Spleen (tissue), 11 donors: Measurements from ENCODE around the gene FGFR2. TPM values are rescaled to one million over a fixed set of nuclear protein-coding genes. Genes with fewer than 3 reads are reported as not detected.

ENCODE experiments used
- DNase-seq: peaks from one replicate; pipeline ENCODE4 v3.0.0-alpha.2; 2020
- H3K27ac ChIP-seq, 8 donors: fragments of 200-600 bp; sonication (generic) in 7 of 8; 1 replicate in 4 of 8; 2 replicates in 4 of 8; pipeline versions ENCODE4 v1.5.0 to v1.8.0; 2016 to 2021; ENCODE audit warnings: inconsistent platforms in 4 of 8, mild to moderate bottlenecking in 4 of 8, moderate library complexity in 1 of 8
- H3K27me3 ChIP-seq, 7 donors: fragments of 200-600 bp; sonication (generic) in 6 of 7; replicated peaks in 1 of 7; 1 replicate in 4 of 7; 2 replicates in 3 of 7; pipeline versions ENCODE4 v1.5.0 to v1.8.0; 2016 to 2021; ENCODE audit warnings: inconsistent platforms in 3 of 7, mild to moderate bottlenecking in 1 of 7
- H3K36me3 ChIP-seq, 6 donors: fragments of 200-600 bp; sonication (generic) in 5 of 6; 1 replicate in 4 of 6; 2 replicates in 2 of 6; pipeline versions ENCODE4 v1.5.0 to v1.8.0; 2016 to 2021; ENCODE audit warnings: inconsistent platforms in 2 of 6
- H3K4me1 ChIP-seq, 6 donors: fragments of 200-600 bp; sonication (generic) in 5 of 6; 1 replicate in 3 of 6; 2 replicates in 3 of 6; pipeline versions ENCODE4 v1.5.0 to v1.8.0; 2016 to 2021; ENCODE audit warnings: inconsistent platforms in 3 of 6
- H3K4me3 ChIP-seq, 8 donors: fragments of 200-600 bp; sonication (generic) in 7 of 8; 1 replicate in 4 of 8; 2 replicates in 4 of 8; pipeline versions ENCODE4 v1.5.0 to v1.8.0; 2016 to 2021; ENCODE audit warnings: inconsistent platforms in 4 of 8, mild to moderate bottlenecking in 4 of 8, moderate library complexity in 2 of 8
- H3K9me3 ChIP-seq, 8 donors: fragments of 200-600 bp; sonication (generic) in 7 of 8; 1 replicate in 4 of 8; 2 replicates in 4 of 8; pipeline versions ENCODE4 v1.5.0 to v1.8.0; 2016 to 2021; ENCODE audit warnings: inconsistent platforms in 4 of 8
- POLR2A ChIP-seq, 3 donors: fragments of 450-650 bp; IDR thresholded peaks; one replicate each; pipeline ENCODE4 v1.5.1; 2017; ENCODE audit warnings: antibody characterized with exemption in 3 of 3, mild to moderate bottlenecking in 1 of 3
- POLR2AphosphoS5 ChIP-seq, 3 donors: sonication (generic); formaldehyde crosslinking; IDR thresholded peaks; one replicate each; pipeline ENCODE4 v1.5.1; 2017; ENCODE audit warnings: antibody characterized with exemption in 3 of 3
- WGBS, 5 donors: extraction: QIAGEN DNeasy Blood & Tissue Kit in 3 of 5; methylation state at CpG; one replicate each; pipeline versions ENCODE4 v1.1.5 to v1.1.7; 2013 to 2018; 5-methylcytosine and 5-hydroxymethylcytosine counted together
- intact Hi-C: fragments of 100-400 bp; cut with DNase I; formaldehyde crosslinking; loops from one replicate; pipeline ENCODE4 v1.15.0; 2023; ENCODE audit warnings: low total_unique reads
- polyA plus RNA-seq, 3 donors: library from polyadenylated mRNA; stranded (reverse); fragments of 200-250 nt; gene quantifications; one replicate each; pipeline ENCODE4 v1.2.1, GENCODE V29; 2013
- total RNA-seq, 7 donors: library from RNA; depleted of rRNA in 3 of 7; stranded (reverse); fragments of >200 nt in 3 of 7; fragmentation: NEBNext Ultra II Directional in 4 of 7; extraction: Animal tissue kit (Norgen Biotek cat#: 25700) in 4 of 7; gene quantifications; one replicate each; pipeline versions ENCODE4 v1.1.0 to v1.2.1, GENCODE V29; 2016 to 2021
- TF ChIP-seq, protein P1 (sequence below), 11 experiments: fragments of 200-600 bp in 7 of 11; fragments of 450-650 bp in 4 of 11; sonication (generic) in 4 of 11; IDR thresholded peaks in 8 of 11; conservative IDR thresholded peaks in 3 of 11; 1 replicate in 7 of 11; 2 replicates in 4 of 11; pipeline versions ENCODE4 v1.4.0 to v1.8.0; 2016 to 2021; ENCODE audit warnings: antibody characterized with exemption in 11 of 11, inconsistent platforms in 4 of 11, mild to moderate bottlenecking in 1 of 11
- donor health status: healthy with polysubstance abuse.
- donor health status: DM: no; HTN: no; CAD: no; lungs with moderate emphysema.
- donor health status: DM: no; HTN: no; CAD: no.
- donor health status: Bipolar disorder and iron deficiency.
- donor health status: healthy.
- donor health status: DM: no; HTN: no; CAD: no.
- donor health status: DM: yes; HTN: yes; CAD: no.

Gene FGFR2
- total and polyA plus RNA-seq, 10 donors = 0.24 to 1.8 (median 0.91) TPM

- intact Hi-C loops = no loop called here
- no peaks in the 10 kb centered on the region for H3K4me1 ChIP-seq
- no peaks in the 10 kb centered on the region for H3K27me3 ChIP-seq
- H3K27ac ChIP-seq = no peak overlapping the region
- H3K4me3 ChIP-seq = no peak overlapping the region
- no peaks in the 10 kb centered on the region for H3K36me3 ChIP-seq
- DNase-seq = no peak
- TF ChIP-seq POLR2A (IDR thresholded peaks at IDR 0.05) (no peak), POLR2AphosphoS5 (IDR thresholded peaks at IDR 0.05) (no peak)
- TF ChIP-seq, protein P1, sequence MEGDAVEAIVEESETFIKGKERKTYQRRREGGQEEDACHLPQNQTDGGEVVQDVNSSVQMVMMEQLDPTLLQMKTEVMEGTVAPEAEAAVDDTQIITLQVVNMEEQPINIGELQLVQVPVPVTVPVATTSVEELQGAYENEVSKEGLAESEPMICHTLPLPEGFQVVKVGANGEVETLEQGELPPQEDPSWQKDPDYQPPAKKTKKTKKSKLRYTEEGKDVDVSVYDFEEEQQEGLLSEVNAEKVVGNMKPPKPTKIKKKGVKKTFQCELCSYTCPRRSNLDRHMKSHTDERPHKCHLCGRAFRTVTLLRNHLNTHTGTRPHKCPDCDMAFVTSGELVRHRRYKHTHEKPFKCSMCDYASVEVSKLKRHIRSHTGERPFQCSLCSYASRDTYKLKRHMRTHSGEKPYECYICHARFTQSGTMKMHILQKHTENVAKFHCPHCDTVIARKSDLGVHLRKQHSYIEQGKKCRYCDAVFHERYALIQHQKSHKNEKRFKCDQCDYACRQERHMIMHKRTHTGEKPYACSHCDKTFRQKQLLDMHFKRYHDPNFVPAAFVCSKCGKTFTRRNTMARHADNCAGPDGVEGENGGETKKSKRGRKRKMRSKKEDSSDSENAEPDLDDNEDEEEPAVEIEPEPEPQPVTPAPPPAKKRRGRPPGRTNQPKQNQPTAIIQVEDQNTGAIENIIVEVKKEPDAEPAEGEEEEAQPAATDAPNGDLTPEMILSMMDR (IDR thresholded peaks at IDR 0.05 in 8 of 11, conservative IDR thresholded peaks at IDR 0.05 in 3 of 11) = no peak
- WGBS, 5 donors = 67 to 90% (median 84%) methylated on average over 4 of the region's 4 CpGs
- H3K9me3 ChIP-seq = no peaks in the 10 kb centered on the region
Observed at GRCh38 chr10:121518333-121518732, 79.9 kb downstream of the FGFR2 start.

DNA sequence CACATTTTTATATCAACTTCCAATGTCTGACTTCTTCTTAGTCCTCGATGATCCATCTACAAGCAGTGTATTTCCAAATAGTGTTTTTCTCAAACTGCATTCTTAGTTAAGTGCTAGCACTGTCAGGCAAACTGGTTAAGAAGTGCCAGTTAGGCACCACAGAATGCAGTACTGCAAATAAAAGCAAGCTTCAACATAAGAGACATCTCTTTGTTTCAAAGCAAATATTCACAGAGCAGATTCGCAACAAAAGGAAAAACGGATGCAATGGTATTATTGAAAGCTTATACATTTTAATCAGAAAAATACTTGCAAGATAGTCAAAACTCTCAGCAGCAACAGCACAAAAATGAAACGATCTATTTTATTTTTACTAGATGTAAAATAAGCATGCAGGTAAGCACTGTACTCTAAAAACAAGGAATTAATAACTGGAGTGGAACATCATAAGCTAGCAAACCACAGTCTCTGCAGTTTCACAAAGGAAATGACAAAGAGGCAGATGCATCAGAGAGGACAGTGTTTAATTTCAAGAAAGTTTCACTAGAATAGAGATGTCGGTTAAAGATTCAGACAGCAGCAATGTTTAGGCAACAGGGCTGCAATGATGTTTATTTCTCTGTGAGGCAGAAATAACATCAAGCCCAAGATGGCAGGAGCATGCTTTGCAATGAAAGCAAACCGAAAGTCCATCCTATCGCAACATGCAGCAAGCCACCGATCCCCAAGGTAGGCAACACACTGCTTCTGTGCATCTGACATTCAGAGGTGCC lies 82.0 kb downstream of the FGFR2 start:
- Histone ChIP-seq H3K4me3 (no peak overlapping the region), H3K36me3 (no peaks in the 10 kb centered on the region), H3K27me3 (no peaks in the 10 kb centered on the region), H3K9me3 (no peaks in the 10 kb centered on the region), H3K27ac (no peak overlapping the region), H3K4me1 (no peaks in the 10 kb centered on the region)
- intact Hi-C loops = no loop called here
- DNase-seq = no peak
- WGBS, 5 donors = 72 to 91% (median 77%) methylated on average over 8 of the region's 8 CpGs
- TF ChIP-seq POLR2A (IDR thresholded peaks at IDR 0.05) = no peak
- TF ChIP-seq, protein P1 (IDR thresholded peaks at IDR 0.05 in 8 of 11, conservative IDR thresholded peaks at IDR 0.05 in 3 of 11) = no peak
- TF ChIP-seq POLR2AphosphoS5 (IDR thresholded peaks at IDR 0.05) = no peak

GRCh38 chr10:121514141-121514865 lies 83.9 kb downstream of the FGFR2 start:
- H3K27me3 ChIP-seq = peaks cover 0 to 8% (median 0%) of the 10 kb centered on the region in 7 donors
- H3K36me3 ChIP-seq = no peaks in the 10 kb centered on the region
- 73 to 84% (median 79%) methylated on average over 8 of the region's 8 CpGs for WGBS, 5 donors
- intact Hi-C loops = no loop called here
- no peak for DNase-seq
- H3K4me3 ChIP-seq = no peak overlapping the region
- no peaks in the 10 kb centered on the region for H3K4me1 ChIP-seq
- H3K9me3 ChIP-seq = no peaks in the 10 kb centered on the region
- H3K27ac ChIP-seq = no peak overlapping the region
- TF ChIP-seq, protein P1 (IDR thresholded peaks at IDR 0.05 in 8 of 11, conservative IDR thresholded peaks at IDR 0.05 in 3 of 11) = no peak
- no peak for TF ChIP-seq POLR2A (IDR thresholded peaks at IDR 0.05)

DNA sequence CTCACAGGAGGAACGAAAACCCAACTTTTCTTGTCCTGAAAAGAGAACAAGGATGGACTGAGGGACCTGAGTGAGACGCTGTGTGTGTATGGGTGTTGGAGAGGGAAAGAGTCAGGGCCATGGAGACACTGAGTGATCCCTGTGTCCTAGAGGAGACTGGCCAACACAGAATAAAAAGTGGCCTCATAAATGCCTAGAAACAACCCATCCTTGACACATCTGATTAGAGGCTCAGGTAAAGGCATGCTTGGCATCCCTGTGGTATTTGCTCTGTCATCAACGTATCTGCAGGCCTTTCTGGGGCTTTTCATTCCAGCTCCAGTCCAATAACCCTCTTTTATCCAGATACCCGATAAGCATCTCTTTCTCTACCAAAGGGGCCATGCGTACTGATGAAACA lies 86.3 kb downstream of the FGFR2 start:
- intact Hi-C loops = no loop called here
- H3K9me3 ChIP-seq = no peaks in the 10 kb centered on the region
- no peak overlapping the region for H3K27ac ChIP-seq
- no peak overlapping the region for H3K4me3 ChIP-seq
- H3K27me3 ChIP-seq = peaks cover 0 to 8% (median 0%) of the 10 kb centered on the region in 7 donors
- TF ChIP-seq POLR2A (IDR thresholded peaks at IDR 0.05) (no peak), POLR2AphosphoS5 (IDR thresholded peaks at IDR 0.05) (no peak)
- TF ChIP-seq, protein P1 (IDR thresholded peaks at IDR 0.05 in 8 of 11, conservative IDR thresholded peaks at IDR 0.05 in 3 of 11) = no peak
- H3K4me1 ChIP-seq = no peaks in the 10 kb centered on the region
- 81 to 87% (median 83%) methylated on average over 5 of the region's 5 CpGs for WGBS, 5 donors
- H3K36me3 ChIP-seq = no peaks in the 10 kb centered on the region
- no peak for DNase-seq
